Nasal cavity respiratory epithelium epithelial cell of viscerocranial mucosa (primary cell): ENCODE results near the gene SYPL1. TPM values are rescaled to one million over a fixed set of nuclear protein-coding genes. Genes with fewer than 3 reads are reported as not detected.

ENCODE experiments used
- total RNA-seq: library from RNA; depleted of rRNA; stranded (reverse); fragments of >200 nt; gene quantifications from 2 replicates; pipeline ENCODE4 v1.2.3, GENCODE V29; 2014

The SYPL1 gene
- 82.0 and 179 TPM in 2 replicates for total RNA-seq

GRCh38 chr7:106112118-106112971 is at the start of gene SYPL1:
SYPL1 (minus strand) TSS chr7:106112312; CDS start chr7:106112208, 104 bp downstream.

Other genes starting within 250 kb of the SYPL1 start
- 1.4 and 5.7 TPM in 2 replicates for gene ATXN7L1, start 235.7 kb downstream of the SYPL1 start, total RNA-seq
- gene CDHR3, start 149.0 kb downstream of the SYPL1 start, total RNA-seq, result 0.34 and 1.9 TPM in 2 replicates
- 250 and 492 TPM in 2 replicates for gene NAMPT, start 172.7 kb upstream of the SYPL1 start, total RNA-seq